Ammon's horn (tissue), 1 donor: Measurements from ENCODE around the gene CYREN.
"Not testable (repeated sequence)": the region's sequence is repeated elsewhere in the genome, so short reads cannot be mapped to it uniquely, and the experiment has no call there.

ENCODE experiments used
- DNase-seq: peaks from one replicate; pipeline ENCODE4 v3.0.0-alpha.2; 2016; ENCODE audit warnings: low spot score

CYREN gene

DNA sequence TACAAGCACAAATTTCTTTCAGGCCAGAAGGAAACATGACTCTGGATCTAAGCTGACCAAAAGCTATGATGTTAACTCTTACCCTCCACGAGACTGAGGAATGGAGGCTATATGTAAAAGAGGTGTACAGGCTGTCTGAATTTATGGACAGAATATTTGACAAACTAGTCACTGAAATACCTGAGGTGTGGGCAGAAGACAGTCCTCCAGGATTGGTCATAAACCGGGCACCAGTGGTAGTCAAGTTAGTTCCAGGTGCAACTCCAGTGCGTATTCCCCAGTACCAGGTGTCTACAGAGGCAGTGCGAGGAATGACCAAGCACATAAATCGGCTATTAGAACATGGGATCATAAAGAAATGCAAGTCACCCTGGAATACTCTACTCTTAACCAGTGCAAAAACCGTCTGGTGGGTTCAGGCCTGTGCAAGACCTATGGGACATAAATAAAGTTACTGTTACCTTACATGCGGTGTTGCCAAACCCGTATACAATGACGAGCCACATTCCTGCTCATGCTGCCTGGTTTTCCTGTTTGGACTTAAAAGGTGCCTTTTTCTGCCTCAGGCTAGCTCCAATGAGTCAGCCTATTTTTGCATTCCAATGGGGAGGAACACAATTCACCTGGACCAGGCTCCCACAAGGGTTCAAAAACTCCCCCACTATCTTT lies 6.7 kb upstream of the CYREN start:
- no peak for DNase-seq

DNA sequence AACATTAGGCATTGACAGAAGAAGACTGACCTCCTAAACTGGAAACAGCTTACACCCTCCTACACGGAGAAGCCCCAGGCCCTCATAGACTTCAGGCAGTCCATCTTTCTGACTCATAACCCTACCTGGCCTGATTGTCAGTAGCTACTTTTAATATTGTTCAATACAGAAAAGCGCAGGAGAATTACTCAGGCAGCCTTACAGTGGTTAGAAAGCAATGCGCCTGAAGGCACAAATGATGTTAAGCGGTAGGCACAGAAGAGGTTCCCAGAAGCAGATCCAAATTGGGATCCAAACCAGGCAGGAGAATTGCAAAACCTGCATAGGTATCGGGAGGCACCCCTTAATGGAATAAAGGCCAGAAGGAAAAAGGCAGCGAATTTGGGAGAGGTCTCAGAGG lies 5.4 kb upstream of the CYREN start:
- no peak for DNase-seq

DNA sequence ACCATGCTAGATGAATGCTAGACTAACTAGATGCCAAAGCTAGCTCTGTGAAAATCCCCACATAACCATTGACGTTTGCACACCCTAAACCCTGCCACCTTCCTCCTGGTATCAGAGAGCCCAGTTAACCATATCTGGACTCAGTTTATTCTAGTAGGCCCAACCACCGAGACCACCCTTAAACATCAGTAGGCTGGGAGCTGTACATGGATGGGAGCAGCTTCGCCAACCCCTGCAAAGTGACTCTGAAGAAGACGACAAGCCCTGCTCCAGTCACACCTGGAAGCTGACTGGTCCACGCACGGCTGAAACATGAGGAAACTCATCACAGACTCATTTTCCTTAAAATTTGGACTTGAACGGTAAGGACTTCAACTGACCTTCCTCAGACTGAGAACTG lies 4.4 kb upstream of the CYREN start:
- DNase-seq = no peak

DNA sequence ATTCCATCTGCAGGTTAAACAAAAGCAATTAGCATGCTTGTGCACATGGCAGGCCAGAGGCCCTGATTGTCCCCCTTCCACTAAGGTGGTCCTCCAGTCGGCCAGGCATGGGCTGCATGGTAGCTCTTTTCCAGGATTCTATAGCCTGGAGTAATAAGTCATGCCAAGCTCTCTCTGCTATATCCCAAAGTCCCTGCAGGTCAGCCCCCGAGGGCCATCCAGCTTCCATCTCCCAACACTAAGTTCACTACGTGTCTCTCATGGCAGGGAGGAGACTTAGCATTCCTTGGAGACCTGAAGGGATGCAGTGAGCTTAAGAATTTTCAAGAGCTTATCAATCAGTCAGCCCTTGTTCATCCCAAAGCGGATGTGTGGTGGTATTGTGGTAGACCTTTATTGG lies 3.4 kb upstream of the CYREN start:
- DNase-seq = not testable (repeated sequence)

DNA sequence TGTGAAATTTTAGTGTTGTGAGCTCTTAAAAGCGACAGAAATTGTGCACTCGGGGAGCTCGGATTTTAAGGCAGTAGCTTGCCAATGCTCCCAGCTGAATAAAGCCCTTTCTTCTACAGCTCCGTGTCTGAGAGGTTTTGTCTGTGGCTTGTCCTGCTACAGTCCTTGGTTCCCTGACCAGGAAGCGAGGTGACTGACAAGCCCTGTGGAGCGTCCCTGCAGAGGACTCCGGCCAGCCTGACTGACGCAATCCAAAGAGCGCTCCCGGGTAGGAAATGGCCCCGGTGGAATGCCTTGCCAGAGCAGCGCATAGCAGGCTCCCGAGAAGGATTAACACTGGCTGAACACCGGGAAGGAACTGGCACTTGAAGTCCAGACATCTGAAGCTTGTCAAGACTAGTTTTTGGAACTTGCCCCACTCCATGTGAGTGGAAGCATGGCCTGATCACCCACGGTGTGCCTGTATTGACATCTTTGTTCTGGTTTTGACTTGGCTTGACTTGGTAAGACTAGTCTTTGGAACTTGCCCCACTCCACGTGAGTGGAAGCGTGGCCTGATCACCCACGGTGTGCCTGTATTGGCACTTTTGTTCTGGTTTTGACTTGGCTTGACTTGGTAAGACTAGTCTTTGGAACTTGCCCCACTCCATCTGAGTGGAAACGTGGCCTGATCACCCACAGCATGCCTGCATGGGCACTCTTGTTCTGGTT lies 1.2 kb upstream of the CYREN start:
- peak; percentile 56 for DNase-seq

DNA sequence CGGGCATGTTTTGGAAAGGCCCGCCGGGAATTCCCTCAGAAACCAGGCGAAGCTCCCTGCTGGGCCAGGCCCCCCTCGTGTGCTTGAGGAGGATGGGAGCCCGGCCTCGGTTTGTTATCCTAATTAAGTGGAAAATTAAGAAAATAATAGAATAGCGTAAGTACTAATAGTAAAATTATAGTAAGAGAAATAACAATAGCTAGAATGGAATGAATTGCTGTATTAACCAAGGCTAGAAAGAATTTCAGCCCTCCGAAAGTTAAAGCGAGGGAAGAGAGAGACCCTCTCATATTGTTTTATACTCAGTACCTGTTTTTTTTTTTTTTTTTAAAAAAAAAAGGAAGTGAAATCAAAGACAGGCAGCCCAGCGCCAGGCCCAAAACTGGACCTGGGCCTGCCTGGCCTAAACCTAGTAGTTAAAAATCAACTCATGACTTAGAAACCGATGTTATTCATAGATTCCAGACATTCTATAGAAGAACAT lies 533 bp upstream of the CYREN start:
- DNase-seq = not testable (repeated sequence)

DNA sequence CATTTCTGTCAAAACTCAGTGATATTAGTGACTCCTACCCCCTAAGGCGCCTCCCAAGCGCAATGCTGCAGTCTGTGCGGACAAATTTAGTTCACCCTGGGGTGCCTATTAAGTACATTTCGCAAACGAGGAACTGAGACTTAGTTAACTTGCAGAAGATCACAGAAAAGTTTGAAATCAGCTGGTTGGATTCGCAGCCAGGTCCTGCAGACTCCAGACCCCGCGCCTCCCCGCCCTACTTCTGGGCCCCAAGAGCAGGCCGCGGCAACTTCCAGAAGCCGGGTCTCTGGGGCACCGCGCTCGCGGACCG lies 588 bp downstream of the CYREN start:
- DNase-seq = peak; percentile 52

DNA sequence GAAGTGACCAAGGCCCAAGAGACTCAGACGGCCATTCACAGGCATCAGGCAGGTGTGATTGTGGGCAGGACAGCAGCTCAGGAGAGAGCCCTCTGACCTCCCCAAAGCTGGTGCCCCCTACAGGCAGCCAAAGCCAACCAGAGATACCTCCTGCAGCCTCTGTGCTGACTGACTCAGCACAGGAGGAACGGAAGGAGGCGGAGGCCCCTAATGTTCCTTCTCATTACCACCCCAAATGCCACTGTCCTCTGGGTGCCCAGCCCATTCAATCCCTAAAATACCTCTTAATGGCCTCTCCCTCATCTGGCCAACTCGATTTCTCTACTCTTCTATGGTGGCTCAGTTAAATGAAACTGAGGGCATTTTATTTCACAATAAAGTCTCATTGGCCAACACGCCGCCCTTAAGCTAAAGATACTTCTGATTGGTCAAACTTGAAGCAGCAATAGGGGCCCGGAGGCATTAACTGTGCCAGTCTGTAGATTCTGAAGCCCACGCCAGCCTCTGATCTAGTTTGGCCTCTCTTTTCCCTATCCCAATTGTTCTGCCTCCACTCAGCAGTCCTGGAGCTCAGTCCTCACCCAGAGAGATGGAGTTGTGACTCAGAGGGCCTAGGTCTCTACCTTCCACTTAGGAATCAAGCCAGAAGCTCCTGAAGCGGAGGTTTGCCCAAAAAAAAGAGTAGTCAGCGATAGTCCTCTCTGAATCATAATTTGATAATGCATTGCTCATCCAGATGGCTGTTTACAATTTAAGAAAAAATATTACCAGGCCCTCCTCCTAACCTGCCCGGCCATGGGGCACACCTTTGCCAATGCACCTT lies 1.2 kb downstream of the CYREN start:
- DNase-seq = no peak

DNA sequence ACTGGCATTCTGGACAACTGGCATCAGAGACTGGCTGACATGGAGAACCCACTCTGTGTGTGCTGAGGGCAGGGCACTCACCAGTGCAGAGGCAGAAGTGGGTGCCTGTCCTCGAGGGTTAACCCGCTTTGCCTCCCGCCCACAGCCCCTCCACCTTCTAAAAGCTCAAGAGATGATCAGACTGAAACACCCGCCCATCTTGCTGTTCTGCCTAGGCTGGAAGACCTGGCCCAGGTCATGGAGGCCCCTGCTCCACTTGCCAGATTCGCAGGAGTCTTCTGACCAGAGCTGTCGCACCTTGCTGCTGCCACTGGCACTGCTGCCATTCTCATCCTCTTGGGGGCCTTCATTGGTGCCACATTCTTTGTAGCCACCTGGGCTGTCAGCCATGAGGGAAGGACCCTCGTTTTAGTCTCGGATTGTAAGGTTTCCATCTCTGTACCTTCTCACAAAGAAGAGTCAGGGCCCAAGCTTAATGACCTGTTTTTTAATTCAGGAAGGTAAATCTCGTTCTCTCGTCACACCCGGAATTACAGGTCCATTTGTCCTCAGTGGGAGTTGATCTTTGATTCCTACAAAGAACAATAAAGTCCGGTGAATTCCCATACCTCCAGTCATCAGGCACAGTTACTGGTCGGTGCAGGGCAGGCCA lies 1.9 kb downstream of the CYREN start:
- DNase-seq = no peak

DNA sequence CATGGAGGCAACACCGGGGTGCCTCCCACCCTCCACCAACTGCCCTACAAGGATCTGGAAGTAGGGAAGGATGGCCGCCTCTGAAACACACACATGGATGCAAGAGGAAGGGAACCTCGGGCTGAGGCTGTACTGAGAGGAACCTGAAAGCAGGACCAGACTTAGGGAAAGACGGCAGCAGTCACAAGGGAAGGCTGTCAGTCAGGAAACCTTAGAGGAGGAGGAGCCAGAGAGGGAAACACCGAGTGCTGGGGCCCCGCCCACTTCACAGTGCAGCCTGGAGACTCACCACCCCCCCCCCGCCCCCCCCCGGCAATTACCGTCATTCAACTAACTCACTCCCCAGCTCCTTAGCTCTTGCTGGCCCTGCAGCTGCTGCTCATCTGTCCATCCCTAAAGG lies 2.5 kb downstream of the CYREN start:
- DNase-seq = peak; percentile 43

DNA sequence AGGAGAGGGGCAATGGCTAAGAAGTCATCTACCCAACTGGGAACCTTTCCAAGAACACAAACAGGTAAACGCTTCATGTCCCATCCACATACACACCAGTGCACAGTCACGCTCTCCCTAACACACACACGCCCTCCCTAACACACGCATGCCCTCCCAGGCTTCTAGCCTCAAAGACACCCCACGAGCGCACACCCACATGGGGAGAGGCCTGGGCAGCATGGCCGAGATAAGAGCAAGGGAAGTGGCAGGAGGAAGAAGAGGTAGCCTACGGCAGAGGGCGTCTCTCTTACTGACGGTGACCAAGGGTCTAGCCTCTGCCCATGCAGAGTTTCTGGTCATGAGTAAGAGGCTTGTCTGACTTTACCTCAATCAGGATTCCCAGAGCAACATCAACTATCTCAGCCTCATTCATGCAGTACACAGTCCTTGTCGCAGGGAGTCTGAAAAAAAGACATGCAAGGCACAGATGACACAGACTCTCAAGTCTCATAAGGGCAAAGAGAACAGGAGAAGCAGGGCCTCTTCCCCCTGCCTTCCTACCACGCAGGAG lies 3.1 kb downstream of the CYREN start:
- DNase-seq = no peak

DNA sequence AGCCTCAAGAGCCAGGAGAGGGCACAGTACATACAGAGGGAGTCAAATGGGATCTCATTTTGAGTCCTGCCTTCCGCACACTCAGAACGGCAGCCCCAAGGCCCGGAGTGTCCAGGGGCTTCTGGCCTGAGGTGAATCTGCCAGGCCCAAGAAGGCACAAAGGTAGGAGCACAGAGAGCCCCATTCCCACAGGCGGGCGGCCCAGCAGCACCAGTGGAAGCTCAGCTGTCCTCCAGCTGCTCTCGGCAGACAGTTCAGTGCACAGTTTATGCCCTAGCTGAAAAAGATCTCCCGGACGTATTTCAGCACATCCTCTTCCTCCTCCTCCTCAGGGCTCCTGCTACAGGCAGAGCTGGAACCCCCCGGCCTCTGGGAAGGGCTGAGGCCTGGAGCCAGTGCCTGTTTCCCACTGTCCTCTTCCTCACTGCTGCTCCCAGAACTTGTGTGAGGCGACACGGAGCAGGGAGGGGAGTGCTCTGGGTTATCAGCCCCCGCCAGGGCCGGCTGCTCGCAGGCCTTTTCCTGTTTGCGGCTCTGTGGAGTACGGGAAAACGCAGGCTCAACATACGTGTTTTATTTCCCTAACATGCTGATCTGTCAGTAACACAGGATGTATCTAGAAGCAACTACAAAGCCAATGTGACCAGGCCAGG lies 4.0 kb downstream of the CYREN start:
- DNase-seq = no peak

DNA sequence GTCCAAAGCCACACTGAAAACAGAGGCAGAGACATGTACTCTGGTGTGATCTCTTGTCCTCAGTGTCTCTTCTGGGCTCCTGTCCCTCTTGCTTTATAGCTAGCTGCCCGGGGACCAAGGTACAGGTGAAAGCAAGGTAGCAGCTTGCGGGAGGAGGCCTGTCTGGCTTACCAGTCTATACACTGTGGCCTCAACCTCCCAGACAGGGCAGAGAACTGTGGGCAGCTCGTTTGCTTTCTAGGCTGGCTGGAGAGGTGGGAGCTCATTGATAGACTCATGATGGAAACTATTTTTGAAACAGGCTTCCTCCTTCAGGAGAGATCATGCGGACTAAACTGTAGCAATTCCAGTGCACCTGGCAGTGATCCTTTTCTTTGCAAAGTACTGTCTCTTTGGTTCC lies 4.6 kb downstream of the CYREN start:
- DNase-seq = no peak

DNA sequence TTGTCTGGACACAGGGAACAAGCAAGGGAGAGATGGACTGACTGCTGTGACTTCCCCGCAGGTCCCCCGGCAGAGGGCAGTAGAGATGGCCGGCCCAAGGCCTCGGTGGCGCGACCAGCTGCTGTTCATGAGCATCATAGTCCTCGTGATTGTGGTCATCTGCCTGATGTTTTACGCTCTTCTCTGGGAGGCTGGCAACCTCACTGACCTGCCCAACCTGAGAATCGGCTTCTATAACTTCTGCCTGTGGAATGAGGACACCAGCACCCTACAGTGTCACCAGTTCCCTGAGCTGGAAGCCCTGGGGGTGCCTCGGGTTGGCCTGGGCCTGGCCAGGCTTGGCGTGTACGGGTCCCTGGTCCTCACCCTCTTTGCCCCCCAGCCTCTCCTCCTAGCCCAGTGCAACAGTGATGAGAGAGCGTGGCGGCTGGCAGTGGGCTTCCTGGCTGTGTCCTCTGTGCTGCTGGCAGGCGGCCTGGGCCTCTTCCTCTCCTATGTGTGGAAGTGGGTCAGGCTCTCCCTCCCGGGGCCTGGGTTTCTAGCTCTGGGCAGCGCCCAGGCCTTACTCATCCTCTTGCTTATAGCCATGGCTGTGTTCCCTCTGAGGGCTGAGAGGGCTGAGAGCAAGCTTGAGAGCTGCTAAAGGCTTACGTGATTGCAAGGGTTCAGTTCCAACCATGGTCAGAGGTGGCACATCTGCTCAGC lies 6.0 kb downstream of the CYREN start:
- no peak for DNase-seq

DNA sequence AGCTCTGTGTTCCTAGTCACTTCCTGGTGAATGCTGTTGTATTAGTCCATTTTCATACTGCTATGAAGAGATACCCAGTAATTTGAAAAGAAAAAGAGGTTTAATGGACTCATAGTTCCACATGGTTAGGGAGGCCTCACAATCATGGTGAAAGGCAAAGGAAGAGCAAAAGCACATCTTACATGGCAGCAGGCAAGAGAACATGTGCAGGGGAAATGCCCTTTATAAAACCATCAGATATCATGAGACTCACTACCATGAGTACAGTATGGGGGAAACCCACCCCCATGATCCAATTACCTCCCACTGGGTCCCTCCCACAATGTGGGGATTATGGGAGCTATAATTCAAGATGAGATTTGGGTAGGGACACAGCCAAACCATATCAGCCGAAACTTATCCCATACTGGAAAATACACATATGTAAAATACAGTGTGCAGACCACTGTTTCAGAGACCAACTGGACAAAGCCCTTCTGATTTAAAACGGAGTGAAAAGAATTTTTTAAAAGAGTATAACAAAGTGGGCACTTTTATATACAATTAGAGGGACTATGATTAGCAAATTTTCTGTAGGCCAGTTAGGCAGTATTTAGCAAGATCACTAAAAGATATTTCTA lies 8.0 kb downstream of the CYREN start:
- no peak for DNase-seq

DNA sequence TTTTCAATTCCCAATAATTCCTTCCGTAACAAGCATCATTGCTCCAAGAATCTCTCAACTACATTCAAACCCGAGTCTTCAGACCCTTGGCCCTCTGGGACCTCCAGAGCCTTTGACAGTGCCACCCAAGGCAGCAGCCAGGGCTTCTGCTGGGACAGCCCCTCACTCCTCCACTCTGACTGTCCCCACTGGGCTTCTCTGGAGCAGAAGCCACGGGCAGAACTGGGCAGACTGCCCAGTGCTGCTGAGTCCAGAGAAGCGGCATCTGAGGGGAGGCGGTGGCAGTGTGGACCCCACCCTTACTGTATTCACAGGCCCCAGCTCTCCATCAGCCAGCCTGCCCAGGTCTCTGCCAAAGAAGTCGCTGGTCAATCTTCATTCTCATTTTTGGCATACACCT lies 8.8 kb downstream of the CYREN start:
- no peak for DNase-seq

DNA sequence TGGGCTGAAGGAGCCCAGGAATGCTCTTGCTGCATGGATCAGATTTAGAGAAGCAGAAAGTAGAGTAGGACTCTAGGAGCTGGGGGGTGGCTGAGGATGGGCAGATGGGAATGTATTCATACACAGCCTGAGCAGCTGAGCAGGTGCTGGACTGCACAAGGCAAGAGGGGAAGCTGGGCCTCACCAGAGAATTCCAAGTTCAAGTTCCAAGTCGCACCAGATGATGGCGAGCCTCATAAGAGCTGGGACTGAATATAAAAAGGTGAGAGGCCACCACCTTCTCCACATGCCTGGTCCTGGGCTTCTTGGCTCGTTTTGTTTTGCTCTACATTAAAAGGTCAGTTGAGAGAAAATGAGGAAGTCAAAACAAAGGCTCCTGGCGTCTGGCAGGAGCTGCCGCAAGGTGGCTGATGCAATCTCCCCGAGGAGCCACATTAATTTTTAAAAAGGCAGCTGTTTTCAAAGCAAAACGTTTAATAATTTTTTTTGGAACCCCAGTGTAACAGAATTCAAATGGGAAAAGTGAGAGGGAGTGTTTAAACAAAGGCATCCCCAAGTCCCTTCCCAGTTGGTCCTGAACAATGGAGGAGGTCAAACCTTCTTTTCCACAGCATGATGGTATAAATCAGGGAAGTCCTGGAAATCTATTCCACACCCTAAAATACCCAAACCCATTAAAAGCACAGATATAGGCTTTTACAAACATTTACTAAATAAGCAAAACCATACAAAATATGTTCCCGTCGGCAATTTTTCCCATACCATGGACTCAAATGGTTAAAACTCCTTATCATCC lies 9.5 kb downstream of the CYREN start:
- no peak for DNase-seq

DNA sequence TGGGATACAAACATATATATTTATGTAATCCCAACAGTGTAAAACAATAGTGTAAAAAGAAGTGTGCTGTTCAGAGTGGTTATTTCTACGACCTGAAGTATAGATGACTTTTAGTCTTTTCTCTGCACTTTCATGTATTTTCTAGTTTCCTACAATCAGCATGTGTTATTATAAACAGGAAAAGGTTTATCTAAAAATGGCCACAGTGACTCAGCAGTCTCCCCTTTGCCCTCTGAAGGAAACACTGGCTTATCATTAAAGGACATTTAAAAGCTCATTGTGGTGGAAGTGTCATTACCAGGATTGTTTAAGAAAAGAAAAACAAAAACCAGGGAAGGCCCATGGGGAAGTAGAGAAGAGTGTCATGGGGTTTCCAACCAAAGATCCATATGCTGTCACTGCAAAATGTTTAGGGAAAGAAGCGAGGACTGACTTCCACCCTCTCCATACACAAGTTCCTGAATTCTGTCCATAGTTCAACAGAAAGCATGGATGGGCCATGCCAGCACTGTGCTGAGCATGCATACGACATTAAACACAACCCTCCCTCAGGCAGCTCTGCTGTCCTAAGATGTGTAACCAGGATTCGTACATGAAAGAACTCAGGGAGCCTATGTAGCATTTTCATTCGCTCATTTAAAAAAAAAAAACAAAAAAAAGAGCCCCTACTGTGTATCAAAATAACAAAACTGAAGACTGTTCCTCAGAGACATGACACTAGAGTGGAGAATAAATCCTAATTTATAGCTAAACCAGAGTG lies 10.2 kb downstream of the CYREN start:
- DNase-seq = no peak
